VCaP (cell line): Measurements from ENCODE around the gene IGSF10.
A peak's percentile ranks its signal among the peaks of the same experiment; 100 is the strongest.

ENCODE experiments used
- H3K27ac ChIP-seq: fragments of 450-650 bp; 2 replicates; pipeline ENCODE4 v1.5.1; 2017
- TF ChIP-seq, protein P1 (sequence below): fragments of 450-650 bp; conservative IDR thresholded peaks from 2 replicates; pipeline ENCODE4 v1.5.1; 2017; ENCODE audit warnings: mild to moderate bottlenecking, moderate library complexity

IGSF10 gene

GRCh38 chr3:151439652-151440125 is 21.2 kb downstream of the IGSF10 start:
- no peak overlapping the region for H3K27ac ChIP-seq
- TF ChIP-seq, protein P1, sequence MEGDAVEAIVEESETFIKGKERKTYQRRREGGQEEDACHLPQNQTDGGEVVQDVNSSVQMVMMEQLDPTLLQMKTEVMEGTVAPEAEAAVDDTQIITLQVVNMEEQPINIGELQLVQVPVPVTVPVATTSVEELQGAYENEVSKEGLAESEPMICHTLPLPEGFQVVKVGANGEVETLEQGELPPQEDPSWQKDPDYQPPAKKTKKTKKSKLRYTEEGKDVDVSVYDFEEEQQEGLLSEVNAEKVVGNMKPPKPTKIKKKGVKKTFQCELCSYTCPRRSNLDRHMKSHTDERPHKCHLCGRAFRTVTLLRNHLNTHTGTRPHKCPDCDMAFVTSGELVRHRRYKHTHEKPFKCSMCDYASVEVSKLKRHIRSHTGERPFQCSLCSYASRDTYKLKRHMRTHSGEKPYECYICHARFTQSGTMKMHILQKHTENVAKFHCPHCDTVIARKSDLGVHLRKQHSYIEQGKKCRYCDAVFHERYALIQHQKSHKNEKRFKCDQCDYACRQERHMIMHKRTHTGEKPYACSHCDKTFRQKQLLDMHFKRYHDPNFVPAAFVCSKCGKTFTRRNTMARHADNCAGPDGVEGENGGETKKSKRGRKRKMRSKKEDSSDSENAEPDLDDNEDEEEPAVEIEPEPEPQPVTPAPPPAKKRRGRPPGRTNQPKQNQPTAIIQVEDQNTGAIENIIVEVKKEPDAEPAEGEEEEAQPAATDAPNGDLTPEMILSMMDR: peak; percentile 86

GRCh38 chr3:151437906-151438305 is 23.0 kb downstream of the IGSF10 start:
- no peak overlapping the region for H3K27ac ChIP-seq
- TF ChIP-seq, protein P1: no peak

GRCh38 chr3:151436675-151437446 is 24.0 kb downstream of the IGSF10 start:
- TF ChIP-seq, protein P1: no peak
- no peak overlapping the region for H3K27ac ChIP-seq

DNA sequence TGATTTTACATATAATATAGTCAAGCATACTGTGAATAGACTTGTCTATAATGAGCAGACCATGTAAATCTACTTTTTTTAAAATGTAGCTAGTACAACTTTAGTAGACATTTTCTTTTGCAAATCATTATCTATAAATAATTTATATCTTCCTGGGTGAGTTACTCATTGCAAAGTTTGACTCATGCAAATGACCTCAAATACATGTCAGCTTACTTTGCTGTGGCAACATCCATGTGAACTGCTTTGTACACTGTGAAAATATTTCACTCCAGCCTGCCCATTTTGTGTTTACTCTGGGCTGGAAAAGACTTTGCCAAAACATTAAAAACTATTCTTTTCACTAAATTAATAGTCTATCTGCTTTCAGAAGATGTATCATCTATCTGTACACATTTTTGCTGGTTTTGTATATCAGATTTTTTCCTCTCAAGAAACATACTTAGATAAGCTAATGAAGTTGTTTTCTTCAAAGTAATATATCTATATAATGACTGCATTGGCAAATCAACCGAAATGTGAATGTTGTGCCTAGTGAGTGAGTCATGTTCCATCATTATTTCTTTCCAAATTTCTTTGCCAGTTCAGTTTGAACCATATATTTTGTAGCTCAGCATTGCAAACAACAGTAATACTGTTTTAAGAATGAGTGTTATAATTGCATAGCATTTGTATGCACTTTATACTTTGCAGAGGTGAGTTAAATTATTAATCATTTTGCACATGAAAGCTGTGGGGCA is 26.5 kb downstream of the IGSF10 start:
- TF ChIP-seq, protein P1: no peak
- H3K27ac ChIP-seq: no peak overlapping the region

DNA sequence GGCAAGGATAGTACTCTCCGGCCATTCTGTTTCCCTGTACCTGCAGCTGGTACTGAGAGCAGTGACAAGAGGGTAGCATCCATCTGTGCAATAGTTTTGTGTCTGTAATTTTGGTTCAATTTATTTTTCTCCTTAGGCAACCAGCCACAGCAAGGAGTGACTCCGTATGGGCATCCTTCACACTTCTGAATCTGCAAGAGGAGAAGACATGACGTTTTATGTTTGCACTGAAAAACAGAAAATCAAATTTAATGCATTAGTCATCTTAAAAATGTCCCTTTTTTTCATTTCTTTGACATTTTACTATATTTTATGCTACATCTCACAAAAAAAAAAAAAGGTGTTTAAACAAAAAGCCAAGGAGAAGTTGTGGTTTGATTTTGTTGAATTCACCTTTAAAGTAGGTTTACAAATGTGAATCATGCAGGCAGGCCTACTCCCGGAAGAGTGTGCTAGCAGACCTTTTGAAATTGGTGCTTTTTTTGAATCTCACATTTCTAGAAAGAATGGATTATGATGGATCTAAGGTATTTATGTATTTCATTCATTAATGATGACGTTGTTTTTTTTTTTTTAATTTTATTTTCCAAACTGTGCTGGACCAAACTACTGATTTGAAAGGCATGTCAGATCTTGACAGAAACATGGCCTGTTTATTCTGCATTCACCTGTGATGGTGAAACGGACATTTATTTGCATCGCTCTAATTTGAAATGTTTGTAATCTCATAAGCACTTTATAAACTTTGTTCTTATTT is 28.1 kb downstream of the IGSF10 start:
- TF ChIP-seq, protein P1: no peak
- H3K27ac ChIP-seq: no peak overlapping the region

GRCh38 chr3:151431940-151432339 is 28.9 kb downstream of the IGSF10 start:
- H3K27ac ChIP-seq: no peak overlapping the region
- TF ChIP-seq, protein P1: no peak
